NCI-H146 treated with DMSO at 0.1 percent for 48 hours (cell line): ENCODE data around the gene STAT6.
"Not testable (repeated sequence)": the region's sequence is repeated elsewhere in the genome, so short reads cannot be mapped to it uniquely, and the experiment has no call there.

Source experiments
- DNase-seq: peaks from one replicate; lab custom pipeline; 2025; ENCODE audit not compliant: unreplicated experiment; lab: John Stamatoyannopoulos, UW

Gene STAT6

GRCh38 chr12:57090490-57090889 is 20.7 kb downstream of the STAT6 start:
- no peak for DNase-seq

DNA sequence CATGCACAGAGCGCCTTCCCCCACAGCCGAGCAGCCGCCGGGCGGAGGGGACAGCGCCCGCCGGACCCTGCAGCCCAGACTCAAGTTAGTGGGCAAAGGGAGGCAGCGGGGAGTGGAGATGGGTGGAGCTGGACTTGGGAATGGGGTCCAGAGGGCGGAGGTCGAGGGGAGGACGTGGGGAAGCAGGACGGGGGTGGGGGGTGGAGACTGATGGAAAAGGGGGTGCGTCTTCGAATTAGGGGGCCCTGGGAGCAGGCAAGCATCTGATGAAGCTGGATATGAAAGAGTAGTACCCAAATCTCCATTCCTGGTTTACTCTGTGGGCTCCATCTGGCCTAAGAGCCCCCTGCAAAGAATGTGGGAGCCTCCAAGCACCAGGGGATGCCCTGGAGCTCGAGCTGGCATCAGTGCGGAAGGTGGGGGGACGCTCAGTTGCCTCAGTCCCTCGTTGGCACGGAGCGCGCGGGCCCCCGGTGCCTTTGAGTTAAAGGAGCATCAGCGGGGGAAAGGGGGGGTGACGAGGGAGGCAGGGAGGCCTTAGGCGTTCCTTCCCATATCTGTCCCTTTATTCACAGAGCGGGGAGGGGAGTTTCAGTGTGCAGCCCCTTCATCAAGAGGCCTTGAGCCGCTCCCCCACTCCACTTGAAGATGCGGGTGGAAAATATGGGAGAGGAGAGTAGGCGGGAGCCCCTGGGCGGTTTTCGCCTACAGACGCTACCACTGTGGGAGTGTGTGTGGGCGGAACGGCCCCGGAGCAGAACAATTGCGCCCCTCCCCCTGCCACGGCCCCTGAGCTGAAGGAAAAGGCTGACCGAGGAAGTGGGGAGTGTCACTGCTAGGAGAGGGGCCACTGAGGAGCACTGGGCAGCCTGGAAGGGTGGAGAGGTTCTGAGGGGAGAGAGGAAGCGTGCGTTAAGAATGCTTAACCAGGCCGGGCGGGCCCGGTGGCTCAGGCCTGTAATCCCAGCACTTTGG is 21.6 kb downstream of the STAT6 start:
- no peak for DNase-seq

GRCh38 chr12:57088354-57089270 is 22.6 kb downstream of the STAT6 start, which contains the start of gene NAB2:
TSS of gene NAB2 (plus strand) at chr12:57089114. CDS start at chr12:57089272, 158 bp downstream.
- peak; percentile 75 for DNase-seq

DNA sequence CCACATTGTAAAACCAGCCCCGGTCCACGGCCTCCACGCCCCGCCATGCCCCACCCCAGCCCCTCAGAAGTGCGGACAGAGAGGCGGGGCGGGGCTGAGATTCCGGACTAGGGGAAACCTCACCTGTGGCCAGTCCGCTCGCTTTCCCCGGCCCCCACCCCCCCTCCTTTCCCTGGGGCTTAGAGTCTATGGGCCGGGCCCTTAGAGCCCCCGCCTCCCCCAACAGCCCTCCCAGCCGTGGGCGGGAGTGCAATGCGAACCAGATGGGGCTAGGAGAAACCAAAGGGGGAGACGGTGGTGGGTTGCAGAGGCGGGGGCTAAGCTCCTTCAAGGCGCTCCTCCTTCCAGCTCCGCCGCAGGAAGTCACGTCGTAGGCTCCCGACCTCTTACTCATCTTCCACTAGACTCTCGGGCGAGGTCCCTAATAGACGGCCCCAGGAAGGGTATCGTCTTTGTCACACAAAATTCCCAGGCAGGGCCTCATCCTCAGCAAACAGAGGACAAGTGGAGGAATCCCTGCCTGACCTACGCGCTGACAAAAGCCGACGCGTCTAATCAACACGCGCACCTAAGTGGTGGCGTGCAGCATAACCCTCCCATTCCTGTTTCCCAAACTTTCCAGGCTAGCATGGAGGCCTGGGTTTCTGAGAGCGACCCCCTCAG is 23.3 kb downstream of the STAT6 start:
- no peak for DNase-seq

DNA sequence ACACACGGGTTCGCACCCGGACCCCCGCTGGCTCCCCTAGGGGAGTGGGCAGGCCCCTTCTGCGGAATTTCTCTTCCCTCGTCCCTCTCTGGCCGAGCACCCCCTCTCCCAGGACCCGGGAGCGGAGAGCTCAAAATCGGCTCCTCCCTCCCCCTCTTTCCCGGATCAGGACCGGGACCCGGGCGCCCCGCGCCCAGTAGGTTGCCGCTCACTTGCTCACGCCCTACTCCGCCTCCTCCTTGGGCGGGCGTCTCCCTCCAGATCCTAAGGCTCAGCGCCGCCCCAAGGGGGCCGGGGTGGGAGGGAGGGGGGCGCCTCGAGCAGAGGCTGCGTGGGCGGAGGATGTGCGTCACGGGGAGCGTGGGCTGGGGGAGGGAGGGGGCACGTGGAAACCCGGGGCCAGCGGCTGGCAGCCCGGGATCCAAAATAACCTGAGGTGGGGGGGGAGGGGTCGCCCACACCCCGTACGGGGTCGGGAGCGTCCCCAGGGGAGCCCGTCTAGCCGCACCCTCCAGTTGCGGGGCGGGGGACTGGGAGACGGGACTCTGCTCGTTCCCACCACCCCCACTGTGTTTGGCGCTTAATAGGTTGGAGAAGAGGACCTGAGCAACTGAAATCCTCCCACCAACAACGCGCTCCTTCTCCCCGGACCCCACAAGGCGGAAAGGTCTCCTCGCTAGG is 24.0 kb downstream of the STAT6 start:
- peak; percentile 19 for DNase-seq

DNA sequence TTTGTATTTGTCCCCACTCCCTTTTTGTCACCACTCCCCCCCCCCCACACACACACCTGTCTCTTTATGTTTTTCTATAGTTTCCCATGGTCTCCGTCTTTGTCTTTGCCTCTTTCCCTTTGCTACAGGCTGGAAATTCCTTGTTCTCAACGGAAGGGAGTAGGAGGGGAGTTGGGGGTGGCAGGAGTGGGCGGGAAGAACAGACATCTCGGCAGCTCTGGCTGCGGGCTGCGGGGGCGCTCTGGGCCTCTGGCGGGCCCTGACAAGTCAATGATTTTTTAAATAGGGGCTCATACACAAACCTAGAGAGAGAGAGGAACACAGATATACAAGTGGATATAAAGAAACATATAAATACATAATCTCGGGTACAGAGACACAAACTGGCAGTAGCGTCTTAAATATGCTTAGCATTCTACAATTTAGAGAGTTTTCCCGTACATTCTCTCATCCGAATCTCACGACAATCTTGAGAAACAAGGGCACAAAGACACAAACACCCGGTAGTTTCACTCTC is 24.6 kb downstream of the STAT6 start:
- DNase-seq: peak; percentile 32

GRCh38 chr12:57085999-57086492 is 25.1 kb downstream of the STAT6 start:
- no peak for DNase-seq

DNA sequence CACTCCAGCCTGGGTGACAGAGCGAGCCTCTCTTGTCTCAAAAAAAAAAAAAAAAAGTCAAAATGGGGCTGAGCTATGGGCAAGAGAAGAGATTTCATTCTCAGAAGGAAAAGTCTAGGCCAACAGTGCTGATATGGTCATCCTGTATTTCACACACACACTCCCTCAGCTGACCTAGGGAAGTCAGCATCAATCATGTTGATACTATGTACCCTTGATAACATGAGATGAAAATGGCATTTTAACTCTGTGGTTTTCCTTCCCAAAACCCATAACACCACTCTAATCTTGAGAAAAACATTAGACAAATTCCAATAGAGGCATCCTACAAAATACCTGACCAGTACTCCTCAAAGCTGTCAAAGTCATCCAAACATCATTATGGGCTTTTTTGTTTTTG is 30.3 kb downstream of the STAT6 start:
- DNase-seq: no peak

- DNase-seq: no peak
Measured at GRCh38 chr12:57079821-57080220, 31.3 kb downstream of the STAT6 start.

- DNase-seq: peak; percentile 100
Measured at GRCh38 chr12:57078519-57079404, 32.4 kb downstream of the STAT6 start, which contains the start of gene NEMP1. TSS of gene NEMP1 (minus strand) at chr12:57078791. CDS start at chr12:57078745, 46 bp downstream.

DNA sequence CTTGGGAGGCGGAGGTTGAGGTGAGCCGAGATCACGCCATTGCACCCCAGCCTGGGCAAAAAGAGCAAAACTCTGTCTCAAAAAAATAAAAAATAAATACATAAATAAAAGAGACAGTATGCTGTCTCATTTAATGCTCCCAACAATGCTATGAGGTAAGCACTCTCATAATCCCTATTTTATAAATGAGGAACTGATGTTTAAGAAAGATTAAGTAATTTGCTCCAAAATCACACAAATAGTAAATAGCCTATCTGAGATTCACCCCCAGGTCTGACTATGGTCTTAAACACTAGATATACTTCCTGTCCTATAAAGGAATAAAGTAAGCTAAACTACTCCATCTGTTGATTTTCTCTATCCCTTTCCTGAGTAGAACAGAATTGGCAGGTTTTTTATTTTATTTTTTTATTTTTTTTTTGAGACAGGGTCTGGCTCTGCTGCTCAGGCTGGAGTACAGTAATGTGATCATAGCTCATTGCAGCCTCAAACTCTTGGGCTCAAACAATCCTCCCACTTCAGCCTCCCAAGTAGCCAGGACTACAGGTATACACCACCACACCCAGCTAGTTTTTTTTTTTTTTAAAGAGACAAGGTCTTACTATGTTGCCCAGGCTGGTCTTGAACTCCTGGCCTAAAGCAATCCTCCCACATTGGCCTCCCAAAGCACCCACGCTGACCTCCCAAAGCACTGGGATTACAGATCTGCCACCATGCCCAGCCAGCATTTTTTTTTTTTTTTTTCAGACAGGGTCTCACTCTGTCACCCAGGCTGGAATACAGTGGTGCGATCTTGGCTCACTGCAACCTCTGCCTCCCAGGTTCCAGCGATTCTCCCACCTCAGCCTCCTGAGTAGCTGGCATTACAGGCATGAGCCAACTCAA is 37.4 kb downstream of the STAT6 start:
- not testable (repeated sequence) for DNase-seq

GRCh38 chr12:57072661-57073060 is 38.5 kb downstream of the STAT6 start:
- no peak for DNase-seq

DNA sequence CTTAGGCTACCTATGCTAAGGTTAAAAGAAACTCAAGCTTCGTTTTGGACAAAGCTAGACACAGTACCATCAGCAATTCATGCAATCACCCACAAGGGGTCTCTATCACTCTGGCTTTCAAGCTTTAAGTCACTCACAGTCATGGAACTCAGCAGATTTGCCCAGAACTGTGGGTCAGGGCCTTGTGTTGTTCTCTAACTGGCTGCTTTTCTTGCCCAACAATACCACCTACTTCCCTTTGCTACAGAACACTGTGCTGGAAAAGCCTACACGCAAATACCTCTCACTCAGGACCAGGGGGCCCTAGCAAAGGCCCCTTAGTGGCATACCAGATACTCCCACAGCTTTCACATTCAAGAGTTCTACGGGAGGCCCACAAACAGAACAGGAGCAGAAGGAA is 41.6 kb downstream of the STAT6 start:
- peak; percentile 42 for DNase-seq

DNA sequence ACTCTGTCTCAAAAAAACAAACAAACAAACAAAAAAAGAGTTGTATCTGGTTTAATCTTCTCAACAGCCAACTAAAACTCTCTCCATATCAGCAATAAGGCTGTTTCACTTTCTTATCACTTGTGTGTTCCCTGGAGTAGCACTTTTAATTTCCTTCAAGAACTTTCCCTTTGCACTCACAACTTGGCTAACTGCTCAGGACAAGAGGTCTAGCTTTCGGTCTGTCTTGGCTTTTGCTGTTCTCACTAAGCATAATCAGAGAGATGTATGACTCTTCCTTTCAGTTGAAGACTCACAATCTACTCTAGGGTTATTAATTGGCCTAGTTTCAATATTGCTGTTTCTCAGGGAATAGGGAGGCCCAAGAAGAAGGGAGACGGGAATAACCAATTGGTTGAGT is 44.9 kb downstream of the STAT6 start:
- no peak for DNase-seq

GRCh38 chr12:57063991-57064685 is 47.0 kb downstream of the STAT6 start:
- DNase-seq: no peak

GRCh38 chr12:57058454-57058853 is 52.7 kb downstream of the STAT6 start:
- DNase-seq: no peak

GRCh38 chr12:57057067-57057751 is 54.0 kb downstream of the STAT6 start:
- no peak for DNase-seq
